HG02840 (cell line): Measurements from ENCODE around the gene WNT2B.

Source experiments
- ATAC-seq: cut with Tn5 transposase; IDR thresholded peaks from one replicate; pipeline ENCODE4 v1.9.1; 2021; ENCODE audit warnings: mild to moderate bottlenecking, moderate library complexity, moderate number of reproducible peaks; ENCODE audit not compliant: unreplicated experiment, low FRiP score

Gene WNT2B

GRCh38 chr1:112524986-112525385, 16.2 kb downstream of the WNT2B start:
- no peak for ATAC-seq

GRCh38 chr1:112527266-112528010, 18.7 kb downstream of the WNT2B start:
- ATAC-seq, result no peak

DNA sequence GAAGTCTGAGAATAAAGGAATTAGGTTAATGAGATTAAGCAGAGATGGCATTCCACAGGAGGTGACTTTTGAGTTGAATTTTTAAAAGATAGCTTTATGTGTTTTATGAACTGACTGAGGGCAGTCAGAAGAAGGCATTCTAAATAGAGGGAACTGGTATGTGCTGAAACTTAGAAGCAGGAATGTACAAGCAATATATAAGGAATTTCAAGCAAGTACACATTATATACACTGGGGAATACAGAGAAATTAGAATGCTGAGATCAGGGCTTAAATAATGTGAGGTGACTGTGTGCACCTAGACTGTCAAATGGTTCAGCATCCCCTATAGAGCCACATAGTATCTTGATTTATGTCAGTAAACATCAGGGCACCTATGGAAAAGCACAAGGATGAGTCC, 19.3 kb downstream of the WNT2B start:
- ATAC-seq, result no peak

DNA sequence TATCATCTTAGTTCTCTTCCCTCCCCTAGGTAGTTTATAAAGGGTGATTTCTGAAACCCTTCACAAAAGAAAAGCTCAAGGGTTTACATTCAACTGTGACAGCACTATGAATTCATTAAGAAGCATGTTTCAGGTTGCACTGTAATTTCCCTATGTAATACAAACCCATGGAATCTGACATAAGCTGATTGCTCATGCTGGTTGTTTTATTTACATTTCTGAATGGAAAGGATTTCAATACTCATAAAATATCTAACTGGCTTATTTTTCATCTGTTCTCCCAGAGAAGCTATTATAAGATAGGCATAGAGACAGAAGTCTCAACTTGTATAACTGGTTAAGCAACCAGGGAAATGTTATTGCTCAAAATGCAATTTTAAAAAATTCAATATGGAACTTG, 20.5 kb downstream of the WNT2B start:
- ATAC-seq, result no peak

DNA sequence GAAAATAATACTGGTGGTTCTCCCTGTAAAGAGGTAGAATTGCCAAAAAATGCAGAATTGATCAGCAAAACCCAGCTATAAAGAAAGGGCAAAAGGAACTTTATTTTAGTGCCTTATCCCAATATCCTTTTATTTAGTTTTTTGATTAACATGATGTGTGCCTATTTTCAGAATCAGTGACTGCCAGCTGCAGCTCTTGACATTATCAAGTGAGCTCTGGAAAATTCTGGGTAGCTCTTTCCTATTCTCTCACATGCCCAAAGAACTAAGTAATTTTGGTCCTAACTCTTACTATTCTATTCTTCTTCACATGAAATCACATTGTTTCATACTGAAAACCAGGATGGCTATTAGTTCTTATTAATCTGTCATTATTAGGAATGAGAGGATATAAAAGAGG, 22.1 kb downstream of the WNT2B start:
- no peak for ATAC-seq

- no peak for ATAC-seq
Measured at GRCh38 chr1:112532064-112532463, 23.3 kb downstream of the WNT2B start.

DNA sequence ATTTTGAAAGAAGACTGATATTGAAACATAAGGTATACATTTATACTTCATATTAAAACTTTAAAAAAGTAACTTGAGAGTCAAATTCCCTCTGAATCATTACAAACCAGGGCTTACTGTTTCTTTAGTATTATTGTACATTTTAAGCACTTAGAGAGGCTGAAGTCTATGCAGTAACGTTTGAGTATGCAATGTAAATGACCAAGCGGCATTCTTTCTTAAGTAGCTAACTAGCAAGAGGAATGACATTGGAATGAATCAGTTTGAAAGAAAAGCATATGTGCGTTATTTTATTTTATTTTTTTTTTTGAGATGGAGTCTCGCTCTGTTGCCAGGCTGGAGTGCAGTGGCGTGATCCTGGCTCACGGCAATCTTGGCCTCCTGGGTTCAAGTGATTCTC, 24.3 kb downstream of the WNT2B start:
- no peak for ATAC-seq

DNA sequence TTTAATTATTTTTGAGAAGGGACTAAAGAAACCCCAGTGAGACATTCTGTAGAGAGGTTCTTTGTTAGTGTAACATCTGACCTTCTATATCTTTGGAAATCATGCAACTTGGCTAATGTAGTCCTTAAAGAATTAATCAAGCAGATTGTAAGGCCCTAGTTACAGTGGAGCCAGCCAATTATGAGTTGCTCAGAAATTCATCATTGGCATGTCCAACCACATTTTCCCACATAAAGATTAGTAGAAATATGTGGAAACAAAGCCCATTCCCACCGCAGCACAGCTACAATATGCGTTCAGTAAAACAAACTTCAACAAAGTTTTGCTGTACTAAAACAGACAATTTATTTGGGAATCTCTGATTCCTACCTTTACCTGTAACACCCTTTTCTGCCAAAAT, 27.8 kb downstream of the WNT2B start:
- no peak for ATAC-seq

- ATAC-seq, result no peak
Measured at GRCh38 chr1:112537456-112537855, 28.7 kb downstream of the WNT2B start.

- ATAC-seq, result no peak
Measured at GRCh38 chr1:112538883-112539282, 30.1 kb downstream of the WNT2B start.

DNA sequence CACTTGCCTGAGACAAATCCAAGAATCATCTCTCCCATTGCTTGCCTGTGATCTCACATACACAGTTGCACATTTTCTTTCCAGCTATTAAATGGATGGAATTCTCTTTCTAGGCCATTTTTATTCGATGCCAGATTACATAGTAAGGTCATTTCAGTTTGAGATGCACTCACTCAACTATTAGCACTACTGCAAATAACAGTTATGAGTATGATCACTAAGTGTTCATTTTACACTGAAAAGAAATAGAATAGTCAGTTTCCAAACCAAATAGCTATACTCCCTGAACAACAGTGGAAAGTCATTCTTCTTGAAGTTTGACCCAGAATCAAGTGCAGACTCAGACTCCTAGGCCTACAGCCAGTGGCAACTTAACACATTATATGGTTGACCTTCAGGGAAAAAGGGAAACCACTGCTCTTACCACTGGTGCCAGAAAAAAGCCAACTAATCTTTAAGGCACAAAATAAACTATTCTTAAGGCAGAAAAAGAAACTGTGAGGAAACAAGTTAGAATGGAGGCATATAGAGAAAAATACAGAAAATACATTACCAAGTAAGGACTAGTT, 31.5 kb downstream of the WNT2B start:
- ATAC-seq, result no peak

DNA sequence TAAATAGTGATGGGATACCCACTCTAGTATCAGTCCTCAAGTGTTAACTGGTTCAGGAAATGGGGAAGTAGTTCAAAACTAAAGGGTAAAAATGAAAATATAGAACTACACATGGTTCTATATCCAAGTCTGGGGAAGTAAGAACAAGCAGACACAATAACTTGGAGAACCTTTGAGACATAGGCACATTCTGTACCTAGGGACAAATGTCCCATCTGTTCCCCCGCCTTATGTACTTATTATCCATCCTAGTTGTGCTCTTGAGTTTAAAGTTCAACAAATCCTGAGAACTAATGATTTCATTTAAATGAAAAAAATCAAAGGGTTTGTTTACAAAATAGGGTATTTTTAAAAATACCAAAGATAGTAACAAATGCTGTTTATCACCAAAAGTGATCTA, 32.5 kb downstream of the WNT2B start:
- no peak for ATAC-seq

GRCh38 chr1:112542206-112542973, 33.6 kb downstream of the WNT2B start:
- no peak for ATAC-seq

DNA sequence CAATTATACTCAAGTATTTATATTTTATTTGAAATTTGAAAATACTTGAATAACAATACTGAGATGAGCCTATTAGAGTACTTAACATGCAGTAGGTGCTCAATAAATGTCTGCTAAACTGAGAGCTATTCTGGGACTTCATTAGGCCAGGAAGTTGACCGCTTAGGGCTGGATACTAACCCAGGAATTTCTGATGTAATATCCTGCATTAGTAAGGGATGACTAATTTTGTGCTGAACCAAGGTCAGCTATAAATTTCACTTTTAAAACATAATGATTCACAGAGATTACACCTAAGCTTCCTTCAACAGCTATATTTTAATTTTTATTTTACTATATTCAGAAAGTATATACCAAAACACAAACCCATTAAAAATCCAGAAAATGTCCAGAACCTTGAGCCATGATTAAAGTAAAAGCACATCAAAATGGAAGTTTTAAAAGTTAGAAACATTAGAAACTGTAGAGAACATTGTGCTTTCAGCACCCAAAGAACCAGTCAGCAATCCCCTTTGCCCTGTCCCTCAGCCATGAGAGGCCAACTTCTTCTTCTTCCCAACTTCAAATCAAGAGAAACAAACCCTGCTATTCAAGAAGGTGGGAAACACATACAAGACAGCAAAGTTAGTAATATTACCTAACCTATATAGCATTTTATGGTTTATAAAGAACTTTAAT, 35.4 kb downstream of the WNT2B start:
- no peak for ATAC-seq

DNA sequence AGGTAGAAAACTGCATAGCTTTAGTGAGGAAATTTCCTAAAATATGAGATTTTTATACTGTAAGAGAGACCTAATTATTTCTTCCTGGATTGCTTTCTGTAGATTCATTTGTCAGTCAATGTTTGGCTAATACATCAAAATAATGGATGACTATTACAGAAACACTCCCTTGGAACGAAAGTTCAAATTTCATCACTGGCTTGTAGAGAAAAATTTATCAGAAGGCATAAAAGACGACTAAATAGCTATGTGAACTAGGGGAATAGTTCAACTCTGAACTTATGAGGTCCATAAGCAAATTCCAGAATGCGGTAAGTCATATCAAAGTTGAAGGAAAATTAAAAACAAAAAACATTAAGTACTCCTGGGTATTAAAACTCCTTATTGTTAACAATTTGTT, 36.0 kb downstream of the WNT2B start:
- ATAC-seq, result no peak

- ATAC-seq, result no peak
Measured at GRCh38 chr1:112546076-112546475, 37.3 kb downstream of the WNT2B start.

DNA sequence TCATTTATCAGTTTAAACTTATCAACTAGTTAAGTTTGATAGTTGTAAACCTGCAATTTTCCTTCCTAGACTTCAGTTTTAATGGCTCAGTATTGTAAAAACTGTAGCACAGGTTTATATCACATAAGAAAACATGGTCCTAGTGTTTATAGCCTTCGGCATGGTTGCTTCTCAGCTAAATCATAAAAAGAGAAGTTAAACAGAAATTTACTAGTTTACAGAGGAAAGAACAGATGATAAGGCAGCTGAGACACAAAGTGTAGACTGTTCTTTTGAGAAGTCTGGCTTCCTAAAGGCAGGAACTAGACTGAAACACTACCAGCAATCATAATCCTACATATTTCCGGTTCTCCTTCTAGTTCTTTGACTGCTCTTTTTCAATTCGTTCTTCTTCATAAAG, 39.8 kb downstream of the WNT2B start:
- ATAC-seq, result no peak

GRCh38 chr1:112549590-112549989, 40.8 kb downstream of the WNT2B start:
- ATAC-seq, result no peak

DNA sequence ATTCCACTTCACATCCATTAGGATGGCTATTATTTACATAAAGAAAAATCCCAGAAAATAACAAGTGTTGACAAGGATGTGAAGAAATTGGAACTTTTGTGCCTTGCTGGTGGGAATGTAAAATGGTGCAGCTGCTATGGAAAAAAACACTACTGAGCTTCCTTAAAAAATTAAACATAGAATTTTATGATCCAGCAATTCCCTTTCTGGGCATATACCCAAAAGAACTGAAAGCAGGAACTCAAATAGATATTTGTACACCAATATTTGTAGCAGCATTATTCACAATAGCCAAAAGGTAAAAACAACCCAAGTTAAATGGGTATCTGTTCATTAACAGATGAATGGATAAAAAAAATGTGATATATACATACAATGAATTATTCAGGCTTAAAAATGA, 45.6 kb downstream of the WNT2B start:
- no peak for ATAC-seq

- ATAC-seq, result no peak
Measured at GRCh38 chr1:112557385-112557784, 48.6 kb downstream of the WNT2B start.

GRCh38 chr1:112558634-112559033, 49.9 kb downstream of the WNT2B start:
- no peak for ATAC-seq
